Measurements from ENCODE around the gene MED15. TPM values are rescaled to one million over a fixed set of nuclear protein-coding genes. Genes with fewer than 3 reads are reported as not detected.
"Not testable (repeated sequence)": the region's sequence is repeated elsewhere in the genome, so short reads cannot be mapped to it uniquely, and the experiment has no call there.

Gene MED15
- total RNA-seq, 1 donor from 2014 or later, result 30.5 TPM

DNA sequence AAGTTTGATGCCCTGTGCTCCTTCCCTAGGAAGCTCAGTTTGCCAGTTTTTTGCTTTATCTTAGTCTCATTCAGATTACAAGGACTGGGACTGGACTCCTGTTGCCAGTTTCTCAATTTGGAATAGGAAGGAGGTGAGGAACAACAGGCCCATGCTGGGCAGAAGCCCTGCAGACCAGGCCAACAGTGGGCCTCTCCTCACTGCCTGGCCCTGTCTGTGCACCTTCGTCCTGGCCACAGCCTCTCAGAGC is 23.7 kb downstream of the MED15 start:
- no peak for DNase-seq (ENCODE audit: low read depth, low spot score)

DNA sequence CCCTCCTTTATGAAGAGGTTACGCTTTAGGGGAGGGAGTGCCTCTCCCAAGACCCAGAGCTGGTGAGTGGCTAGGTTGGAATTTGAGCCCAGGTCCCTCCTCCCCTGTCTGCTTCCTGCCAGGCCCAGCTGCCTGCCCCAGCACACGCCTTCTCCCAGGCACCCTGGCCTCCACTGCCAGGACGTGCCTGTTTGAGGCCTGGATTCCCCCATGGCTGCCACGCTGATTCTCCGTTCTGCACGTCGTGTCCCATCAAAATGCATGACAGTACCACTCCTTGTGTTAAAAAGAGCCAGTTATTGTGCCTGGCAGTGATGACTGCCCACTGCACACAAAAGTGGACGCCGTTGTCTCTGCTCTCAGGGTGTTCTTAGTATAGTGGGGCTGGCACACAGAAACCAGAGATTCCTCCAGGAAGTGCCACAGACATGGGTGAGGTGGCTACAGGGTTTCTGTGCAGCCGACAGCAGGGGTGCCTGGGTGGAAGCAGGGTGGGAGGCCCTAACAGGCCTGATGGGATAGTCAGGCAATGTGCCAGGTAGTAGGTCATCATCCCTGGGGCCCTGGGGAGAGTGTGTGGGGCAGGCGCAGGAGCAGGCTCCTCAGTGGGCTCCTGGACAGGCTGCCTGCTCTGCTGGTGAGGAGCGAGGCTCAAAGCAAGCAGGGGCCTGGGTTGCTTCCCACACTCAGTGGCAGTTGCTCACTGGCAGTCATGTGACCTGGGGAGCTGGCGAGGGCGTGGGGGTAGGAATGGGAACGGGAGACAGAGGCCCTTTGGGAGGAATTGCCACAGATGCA is 24.2 kb downstream of the MED15 start:
- DNase-seq (ENCODE audit: low read depth, low spot score), result no peak

DNA sequence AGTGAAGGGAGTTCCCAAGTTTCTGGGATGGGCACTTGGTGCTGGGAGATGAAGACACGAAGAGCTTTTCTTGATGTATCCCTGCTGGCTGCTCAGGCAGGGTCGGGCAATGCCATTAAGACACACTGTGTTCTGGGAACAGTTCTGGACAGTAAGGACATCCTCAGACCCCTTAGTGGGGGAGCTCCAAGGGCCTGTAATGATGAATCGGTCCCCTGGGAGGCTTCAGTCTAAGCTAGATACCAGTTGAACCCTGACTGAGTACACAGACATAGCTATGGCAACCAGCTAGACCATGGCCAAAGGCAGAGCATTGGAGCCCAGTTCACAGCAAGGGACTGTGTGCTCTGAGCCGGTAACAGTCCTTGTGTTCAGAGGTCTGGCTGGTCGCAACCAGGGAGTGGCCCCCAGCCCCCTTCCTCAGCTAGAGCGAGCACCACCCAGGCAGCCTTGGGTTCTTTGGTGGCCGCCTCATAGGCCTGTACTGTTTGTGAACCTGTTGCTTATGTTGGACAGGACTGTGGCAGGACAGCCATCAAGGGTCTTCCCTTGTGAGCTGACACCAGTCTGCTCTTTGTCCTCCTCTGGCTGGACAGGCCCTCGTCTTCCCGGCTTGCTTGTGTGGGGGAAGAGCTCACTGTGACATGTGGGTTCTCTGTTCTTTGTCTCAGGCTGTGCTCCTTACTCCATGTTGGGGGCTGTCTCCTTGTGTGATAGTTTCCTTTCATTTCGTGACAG is 25.0 kb downstream of the MED15 start:
- DNase-seq (ENCODE audit: low read depth, low spot score), result no peak

DNA sequence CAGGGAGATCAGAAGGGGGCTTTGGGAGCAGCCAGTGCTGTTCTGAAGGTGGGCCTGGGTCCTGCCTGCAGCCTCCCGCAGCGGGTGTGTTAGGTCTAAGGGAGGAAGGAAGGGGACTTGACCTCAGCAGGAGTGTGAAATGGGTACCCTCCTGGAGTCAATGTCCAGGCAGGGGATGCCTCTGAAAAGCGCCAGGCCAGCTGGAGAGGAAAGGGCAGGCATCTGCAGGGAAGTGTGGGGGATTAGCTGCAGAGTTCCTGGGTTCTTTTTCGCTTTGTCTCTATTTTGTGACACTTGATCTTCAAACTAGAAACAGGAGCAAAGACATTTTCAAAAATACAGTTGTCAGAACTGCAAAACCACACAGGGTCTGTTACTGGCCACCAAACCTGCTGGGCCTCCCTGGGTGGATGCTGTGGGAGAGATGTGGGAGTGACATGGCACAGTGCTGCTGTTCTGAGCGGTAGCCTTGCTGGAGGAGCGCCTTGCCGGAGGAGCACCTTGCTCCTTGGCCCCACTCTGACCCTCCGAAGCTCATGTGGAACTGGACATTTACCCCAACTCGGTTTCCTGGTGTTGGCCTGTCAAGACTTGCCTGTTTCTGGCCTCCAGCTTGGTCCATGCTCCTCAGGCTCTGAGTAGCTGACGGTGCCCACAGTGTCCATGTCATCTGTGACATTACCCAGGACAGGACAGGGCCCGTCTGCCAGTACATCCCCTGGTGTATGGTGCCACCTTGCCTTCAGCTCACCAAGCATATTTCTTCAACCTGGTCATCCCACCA is 25.9 kb downstream of the MED15 start:
- DNase-seq (ENCODE audit: low read depth, low spot score), result no peak

DNA sequence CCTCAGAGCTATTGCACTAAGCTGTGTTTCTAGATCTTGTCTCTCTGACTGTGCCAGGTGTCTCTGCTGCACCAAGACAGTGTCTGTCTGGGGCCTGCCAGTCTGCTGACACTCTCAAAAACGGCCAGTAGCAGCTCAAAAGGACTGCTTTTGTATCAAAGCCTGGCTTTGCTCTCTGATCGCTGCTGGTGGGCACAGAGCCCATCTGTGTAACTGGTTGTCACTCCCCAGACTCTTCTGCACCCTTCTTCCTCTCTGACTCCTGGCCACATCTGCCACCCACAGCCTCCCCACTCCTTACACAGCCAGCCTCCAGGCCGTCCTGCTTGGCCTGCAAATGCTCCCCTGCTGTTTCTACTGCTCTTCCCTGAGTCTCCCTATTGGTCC is 26.5 kb downstream of the MED15 start:
- DNase-seq (ENCODE audit: low read depth, low spot score), result no peak

DNA sequence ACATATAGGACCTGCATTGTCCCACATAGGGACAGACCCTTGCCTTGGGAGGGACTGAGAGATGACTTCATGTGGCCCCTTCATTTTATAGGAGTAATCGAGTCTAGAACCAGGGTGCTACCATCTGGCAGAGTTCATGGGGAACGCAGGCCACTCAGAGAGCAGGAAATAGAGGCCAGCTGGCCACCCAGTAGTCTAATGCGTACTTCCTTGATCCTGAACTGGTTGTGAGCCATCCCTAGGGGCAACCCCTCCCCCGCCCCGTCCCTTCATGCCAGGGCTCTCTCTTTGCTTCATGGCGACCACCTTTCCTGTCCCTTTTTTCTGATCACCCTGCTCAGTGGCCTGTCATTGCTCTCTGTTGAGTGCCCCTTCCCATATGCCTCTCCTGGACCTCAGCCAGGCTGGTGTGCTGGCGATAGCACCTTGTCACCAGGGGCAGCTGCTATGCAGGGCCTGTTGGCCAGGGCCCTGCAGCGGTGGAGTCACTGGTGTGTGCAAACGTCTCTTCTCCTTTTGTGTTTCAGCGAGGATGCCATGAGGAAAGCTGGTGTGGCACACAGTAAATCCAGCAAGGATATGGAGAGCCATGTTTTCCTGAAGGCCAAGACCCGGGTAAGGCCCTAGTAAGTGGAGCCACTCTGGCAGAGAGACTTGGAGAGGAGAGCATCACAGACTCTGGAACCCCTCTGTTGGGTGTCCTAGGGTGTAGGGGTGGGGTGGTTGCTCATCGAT is 29.3 kb downstream of the MED15 start:
- DNase-seq (ENCODE audit: low read depth, low spot score), result no peak

DNA sequence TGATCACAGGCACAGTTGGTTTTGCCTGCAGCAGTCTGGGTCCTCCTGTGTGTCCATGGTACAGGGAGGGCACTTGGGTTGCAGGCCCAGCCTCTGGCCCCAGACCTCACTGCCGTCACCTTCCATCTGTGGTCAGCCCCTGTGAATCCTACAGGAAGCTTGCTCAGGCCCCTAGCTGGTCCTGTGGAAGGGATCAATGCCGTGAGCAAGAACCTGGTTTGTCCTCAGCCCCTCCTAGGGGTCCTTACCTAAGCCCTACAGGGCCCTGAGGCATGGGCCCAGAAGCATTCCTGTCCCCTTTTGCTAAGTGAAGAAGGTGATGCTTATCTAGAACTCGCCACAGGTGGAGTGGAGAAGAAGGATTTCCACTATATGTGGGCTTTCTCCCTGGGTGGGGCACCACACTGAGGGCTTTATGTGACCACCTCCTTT is 29.9 kb downstream of the MED15 start:
- no peak for DNase-seq (ENCODE audit: low read depth, low spot score)

DNA sequence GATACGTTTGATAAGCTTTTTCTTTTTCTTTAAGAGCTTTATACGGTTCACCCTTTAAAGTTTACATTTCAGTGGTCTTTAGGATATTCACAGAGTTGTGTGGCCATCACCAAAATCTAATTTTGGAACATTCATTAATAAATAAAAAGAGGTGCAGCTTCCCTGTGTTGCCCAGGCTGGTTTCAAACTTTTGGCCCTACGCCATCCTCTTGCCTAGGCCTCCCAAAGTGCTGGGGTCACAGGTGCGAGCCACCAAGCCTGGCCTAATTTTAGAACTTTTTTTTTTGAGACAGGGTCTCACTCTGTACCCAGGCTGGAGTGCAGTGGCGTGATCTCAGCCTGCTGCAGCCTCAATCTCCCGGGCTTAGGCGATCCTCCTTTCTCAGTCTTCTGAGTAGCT is 30.6 kb downstream of the MED15 start:
- DNase-seq (ENCODE audit: low read depth, low spot score), result no peak

DNA sequence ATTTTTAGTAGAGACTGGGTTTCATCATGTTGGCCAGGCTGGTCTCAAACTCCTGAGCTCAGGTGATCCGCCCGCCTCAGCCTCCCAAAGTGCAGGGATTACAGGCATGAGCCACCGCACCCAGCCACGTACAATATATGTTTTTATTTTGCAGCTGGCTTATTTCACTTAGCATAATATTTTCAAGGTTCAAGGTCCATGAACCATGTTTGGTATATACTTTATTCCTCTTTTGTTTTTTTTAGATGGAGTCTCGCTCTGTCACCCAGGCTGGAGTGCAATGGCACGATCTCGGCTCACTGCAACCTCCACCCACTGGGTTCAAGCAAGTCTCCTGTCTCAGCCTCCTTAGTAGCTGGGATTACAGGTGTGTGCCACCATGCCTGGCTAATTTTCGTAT is 31.5 kb downstream of the MED15 start:
- DNase-seq (ENCODE audit: low read depth, low spot score), result not testable (repeated sequence)

DNA sequence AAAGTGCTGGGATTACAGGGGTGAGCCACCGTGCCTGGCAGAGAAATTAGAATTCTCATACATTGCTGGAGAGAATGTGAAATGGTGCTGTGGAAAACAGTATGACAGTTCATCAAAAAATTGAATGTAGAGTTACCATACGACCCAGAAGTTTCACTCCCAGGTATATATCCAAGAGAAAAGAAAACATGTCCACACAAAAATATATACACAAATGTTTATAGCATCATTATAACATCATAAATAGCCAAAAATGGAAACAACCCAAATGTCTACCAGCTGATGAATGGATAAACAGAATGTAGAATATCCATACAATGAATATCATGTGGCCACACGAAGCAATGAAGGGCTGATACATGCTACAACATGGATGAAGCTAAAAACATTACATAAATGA is 34.6 kb downstream of the MED15 start:
- DNase-seq (ENCODE audit: low read depth, low spot score), result no peak

DNA sequence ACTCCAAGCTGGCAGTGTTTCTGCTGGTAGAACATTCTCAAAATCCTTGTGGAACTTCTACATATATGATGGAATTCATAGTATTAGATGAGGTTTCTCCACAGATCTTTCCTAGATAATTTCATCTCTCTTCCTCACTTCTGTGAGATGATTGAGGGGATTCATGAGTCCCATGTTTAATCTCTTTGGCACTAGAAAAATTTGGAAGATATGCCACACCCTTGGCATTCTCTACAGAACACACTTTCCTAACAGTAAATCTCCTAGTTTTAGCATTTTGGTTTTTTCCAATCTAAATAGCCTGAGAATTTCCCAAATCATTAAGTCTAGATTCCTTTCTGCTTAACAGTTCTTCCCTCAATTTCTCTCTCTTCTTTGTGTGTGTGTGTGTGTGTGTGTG is 35.3 kb downstream of the MED15 start:
- no peak for DNase-seq (ENCODE audit: low read depth, low spot score)

DNA sequence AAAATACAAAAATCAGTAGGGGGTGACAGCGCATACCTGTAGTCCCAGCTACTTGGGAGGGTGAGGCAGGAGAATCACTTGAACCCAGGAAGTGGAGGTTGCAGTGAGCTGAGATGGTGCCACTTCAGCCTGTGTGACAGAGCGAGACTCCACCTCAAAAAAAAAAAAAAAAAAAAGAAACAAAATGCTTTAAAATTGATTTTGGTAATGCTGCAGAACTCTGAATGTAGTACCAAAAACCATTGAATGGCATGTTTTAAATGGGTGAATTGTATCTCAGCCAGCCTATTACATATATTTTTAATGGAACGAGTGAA is 37.9 kb downstream of the MED15 start:
- not testable (repeated sequence) for DNase-seq (ENCODE audit: low read depth, low spot score)

DNA sequence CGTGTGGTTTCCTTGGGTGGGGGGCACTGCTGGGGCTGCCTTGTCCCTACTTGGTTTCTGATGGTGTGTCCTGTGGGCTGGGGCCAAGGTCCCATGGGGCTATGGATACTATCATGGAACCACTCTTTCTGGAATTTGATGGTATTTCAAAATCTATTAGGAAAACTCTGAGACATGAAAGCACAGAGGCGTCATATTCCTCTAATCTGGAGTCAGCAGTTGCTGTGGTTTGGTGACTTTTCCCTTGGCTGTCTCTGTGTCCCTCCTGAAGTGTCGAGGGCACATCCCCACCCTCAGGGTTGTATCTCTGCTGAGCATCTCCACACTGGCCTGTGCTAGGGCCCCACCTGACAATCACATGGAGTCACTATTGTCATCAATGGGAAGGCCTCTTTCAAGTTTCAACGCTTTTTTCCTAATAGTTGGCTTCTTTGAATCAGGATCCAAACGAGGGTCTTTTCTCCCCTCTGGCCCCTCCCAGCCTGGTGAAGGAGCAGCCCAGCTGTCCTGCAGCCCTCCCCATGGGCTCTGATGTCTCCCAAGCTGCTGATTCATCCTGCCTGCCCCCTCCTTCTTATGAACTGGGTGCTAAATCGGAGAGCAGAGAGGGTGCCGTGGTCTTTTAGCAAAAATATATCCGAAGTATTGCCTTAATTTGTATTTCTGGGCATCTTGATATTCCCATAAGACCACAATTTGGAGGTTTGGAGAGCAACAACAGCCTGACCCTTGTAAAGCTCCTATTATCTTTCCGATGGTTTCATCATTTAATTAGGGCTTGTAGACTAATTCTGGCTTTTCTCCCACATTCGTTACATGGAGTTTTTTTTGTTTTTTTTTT is 38.5 kb downstream of the MED15 start:
- DNase-seq (ENCODE audit: low read depth, low spot score), result no peak

DNA sequence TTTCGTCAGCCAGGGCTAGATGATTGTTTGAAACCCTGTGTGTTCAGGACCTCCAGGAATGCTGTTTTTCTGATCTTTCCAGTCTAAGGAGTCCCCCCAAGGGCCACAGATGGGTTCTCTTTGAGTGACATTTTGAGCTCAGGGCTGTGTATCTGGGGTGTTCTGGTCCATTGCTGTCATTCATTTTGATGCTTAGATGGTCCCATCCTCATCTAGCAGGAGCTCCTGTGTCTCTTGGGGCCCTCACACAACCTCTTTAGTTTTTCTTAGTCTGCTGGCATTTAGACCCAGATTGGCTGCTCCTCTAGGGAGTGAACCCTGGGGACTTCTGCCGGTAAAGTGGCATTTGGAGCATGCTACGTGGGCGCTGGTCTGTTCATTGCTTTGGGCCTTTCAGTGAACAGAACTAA is 39.1 kb downstream of the MED15 start:
- DNase-seq (ENCODE audit: low read depth, low spot score), result no peak

DNA sequence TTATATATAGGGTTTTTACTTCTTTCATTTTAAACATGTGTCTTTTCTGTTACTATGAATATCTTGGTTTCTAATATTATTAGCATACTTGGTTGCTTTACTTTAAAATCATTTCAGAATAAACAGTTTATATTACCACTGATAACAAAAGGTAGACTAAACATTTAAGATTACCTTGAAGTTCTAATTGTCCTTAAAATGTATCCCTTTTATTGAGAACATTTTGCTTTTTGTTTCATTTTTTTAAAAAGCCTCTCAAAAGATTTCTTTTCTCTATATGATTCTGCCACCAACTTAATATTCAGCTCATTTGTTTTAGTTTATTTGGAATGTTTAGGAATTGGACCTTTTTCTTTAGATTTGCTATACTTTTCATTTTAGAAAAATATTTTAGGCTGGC is 39.6 kb downstream of the MED15 start:
- no peak for DNase-seq (ENCODE audit: low read depth, low spot score)

DNA sequence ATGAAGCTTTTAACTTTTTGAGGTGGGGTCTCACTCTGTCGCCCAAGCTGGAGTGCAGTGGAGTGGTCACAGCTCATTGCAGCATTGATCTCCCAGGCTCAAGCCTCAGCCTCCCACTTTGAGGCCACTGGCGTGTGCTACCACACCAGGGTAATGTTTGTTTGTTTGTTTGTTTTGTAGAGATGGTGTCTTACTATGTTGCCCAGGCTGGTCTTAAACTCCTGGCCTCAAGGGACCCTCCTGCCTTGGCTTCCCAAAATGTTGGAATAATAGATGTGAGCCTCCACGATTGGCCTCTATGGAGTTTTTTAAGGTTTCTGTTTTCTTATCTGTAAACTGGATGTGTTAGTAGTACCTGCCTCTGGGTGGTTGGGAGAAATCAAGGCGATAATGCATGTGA is 41.4 kb downstream of the MED15 start:
- DNase-seq (ENCODE audit: low read depth, low spot score), result no peak

DNA sequence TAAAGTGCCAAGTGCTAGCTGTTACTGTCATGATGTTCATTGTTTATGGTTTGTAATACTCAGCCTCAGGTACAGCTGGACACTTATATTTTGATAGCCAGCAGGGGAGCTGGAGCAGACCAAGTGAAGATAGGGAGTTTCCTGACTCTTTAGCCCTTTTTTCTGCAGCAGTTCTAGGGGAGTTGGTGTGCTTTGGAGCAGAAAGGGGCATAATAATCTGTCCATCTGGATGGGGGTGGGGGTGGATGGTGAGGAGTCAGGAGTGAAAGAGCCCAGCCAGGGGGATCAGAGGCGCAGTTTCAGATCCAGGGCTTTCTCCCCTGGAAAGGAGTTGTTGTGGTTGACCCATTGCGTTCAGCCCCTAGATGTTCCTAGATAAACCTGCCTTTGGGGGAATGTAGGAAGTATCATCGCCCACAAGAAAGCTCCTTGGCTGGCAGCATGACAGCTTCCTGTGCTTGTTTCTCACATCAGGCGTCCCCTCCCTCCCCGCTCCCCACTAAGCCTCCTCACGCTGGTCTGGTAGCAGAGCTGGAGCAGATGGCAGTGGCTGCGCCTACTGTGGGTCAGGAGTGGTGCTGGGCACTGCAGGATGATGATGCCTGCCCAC is 41.9 kb downstream of the MED15 start:
- no peak for DNase-seq (ENCODE audit: low read depth, low spot score)

DNA sequence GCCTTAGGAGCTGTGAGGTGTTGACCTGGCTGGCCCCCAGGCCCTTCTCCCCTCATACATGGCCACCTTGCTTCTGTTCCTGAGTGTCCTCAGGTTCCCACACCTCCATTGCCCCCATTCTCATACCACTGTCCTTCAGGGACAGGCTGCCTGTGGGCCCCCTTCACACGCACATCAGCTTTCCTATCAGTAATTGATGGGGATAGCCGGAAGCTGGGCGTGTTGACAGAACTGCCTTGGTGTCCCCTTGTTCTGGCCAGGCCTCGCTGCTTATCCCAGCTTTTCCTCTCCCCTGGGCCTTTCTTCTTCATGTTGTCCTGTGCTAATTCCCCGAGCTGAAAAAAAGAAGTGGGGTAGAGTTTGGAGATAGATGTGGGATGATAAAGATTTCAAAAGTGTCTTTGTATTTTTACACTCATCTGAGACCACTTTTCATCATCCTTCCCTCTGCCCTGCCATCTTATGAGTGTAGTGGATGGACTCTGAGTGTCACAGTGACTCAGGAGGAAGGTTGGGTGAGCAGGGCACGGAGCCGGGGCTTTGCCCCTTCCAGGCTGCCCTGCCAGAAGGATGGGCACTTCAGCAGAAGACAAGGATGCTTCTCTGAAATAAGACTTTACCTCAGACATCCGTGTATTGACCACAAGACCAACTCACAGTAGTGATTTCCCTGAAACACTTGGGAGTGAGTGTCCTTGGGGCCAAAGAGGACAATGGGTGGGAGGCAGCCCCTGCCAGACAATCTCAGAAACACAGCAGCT is 42.8 kb downstream of the MED15 start:
- DNase-seq (ENCODE audit: low read depth, low spot score), result no peak

DNA sequence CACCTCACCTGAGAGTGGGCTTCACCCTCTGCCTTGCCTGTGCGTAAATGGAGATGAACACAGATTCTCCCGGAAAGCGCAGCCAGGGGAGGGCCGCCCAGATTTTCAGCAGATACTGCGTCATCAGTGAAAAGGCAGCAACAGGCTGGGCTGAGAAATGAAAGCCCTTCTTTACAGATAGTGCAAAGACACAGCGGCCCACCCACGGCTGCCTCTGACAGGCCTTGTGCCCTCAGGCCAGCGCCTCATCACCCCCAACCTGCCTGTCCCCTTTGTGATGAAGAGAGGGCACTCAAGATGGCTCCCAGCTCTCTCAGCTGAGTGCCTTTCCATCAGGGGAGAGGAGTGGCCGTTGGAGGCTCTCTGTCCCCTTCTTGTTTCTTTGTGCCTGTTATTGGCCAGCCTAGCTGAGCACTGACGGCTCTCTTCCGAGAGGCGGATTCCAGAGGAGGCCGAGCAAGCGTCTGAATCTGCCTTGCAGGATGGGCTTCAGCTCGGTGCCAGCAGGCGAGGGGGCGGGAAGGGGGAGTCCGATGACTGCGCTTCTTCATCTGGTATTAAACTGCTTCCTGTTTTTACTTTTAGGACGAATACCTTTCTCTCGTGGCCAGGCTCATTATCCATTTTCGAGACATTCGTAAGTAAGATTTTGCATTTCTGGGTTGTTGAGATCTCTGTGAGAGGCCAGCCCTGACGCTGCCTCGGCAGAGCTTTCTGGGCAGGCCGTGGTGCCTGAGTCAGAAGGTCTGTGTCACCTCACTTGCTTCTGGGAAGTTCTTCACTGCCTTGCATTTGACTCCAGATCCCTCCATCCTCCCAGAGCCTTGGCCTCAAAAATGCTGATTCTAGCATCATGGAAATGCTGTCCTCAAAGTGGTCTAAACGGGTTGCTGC is 43.7 kb downstream of the MED15 start:
- no peak for DNase-seq (ENCODE audit: low read depth, low spot score)

All from pulmonary artery endothelial cell (primary cell).